PC-3 (cell line): ENCODE data around the gene EBF4. TPM values are rescaled to one million over a fixed set of nuclear protein-coding genes. Genes with fewer than 3 reads are reported as not detected.
A peak's percentile ranks its signal among the peaks of the same experiment; 100 is the strongest.

Experiments
- ATAC-seq: fragments of 200-7000 bp; cut with Tn5 transposase; 2 replicates; pipeline ENCODE4 v1.9.1; 2020; ENCODE audit warnings: mild to moderate bottlenecking, moderate library complexity
- BruUV-seq: library from RNA; stranded (reverse); fragments of 400-500 nt; replicated peaks from 2 replicates; lab custom pipeline; 2021; lab: Mats Ljungman, UMichigan
- CTCF ChIA-PET: fragments of 300-600 bp; sonication (Branson Sonifier 250); formaldehyde crosslinking; loops from one replicate; lab custom pipeline; 2022; ENCODE audit warnings: antibody characterized with exemption; lab: Charles Lee
- POLR2A ChIA-PET: fragments of 300-600 bp; sonication (Branson Sonifier 250); formaldehyde crosslinking; loops from one replicate; lab custom pipeline; 2022; ENCODE audit warnings: antibody characterized with exemption; ENCODE audit not compliant: unreplicated experiment; lab: Charles Lee
- DNase-seq: peaks from one replicate; pipeline ENCODE4 v3.0.0-alpha.2; 2015
- H2AFZ ChIP-seq: fragments of 300-600 bp; sonication (generic); 2 replicates; pipeline ENCODE4 v1.6.0; 2016; ENCODE audit warnings: antibody characterized with exemption, low read length
- H3F3A ChIP-seq: fragments of 300-600 bp; sonication (generic); one replicate; pipeline ENCODE4 v1.6.0; 2017; ENCODE audit warnings: antibody characterized with exemption, low read length, control low read depth, mild to moderate bottlenecking; ENCODE audit not compliant: unreplicated experiment
- H3K27ac ChIP-seq: fragments of 300-600 bp; sonication (generic); 2 replicates; pipeline ENCODE4 v1.5.1; 2016; ENCODE audit warnings: mild to moderate bottlenecking, low read length
- H3K27me3 ChIP-seq: fragments of 300-600 bp; sonication (generic); 2 replicates; pipeline ENCODE4 v1.6.1; 2016; ENCODE audit warnings: low read length, mixed read lengths
- H3K36me3 ChIP-seq: fragments of 300-600 bp; sonication (generic); 2 replicates; pipeline ENCODE4 v1.6.1; 2016; ENCODE audit warnings: low read depth, mixed run types, low read length, mixed read lengths
- H3K4me1 ChIP-seq: fragments of 300-600 bp; sonication (generic); 2 replicates; pipeline ENCODE4 v1.5.1; 2016; ENCODE audit warnings: low read length; ENCODE audit not compliant: insufficient read depth
- H3K4me2 ChIP-seq: fragments of 300-600 bp; sonication (generic); 2 replicates; pipeline ENCODE4 v1.6.0; 2016; ENCODE audit warnings: low read length
- H3K4me3 ChIP-seq: fragments of 300-600 bp; sonication (generic); 2 replicates; pipeline ENCODE4 v1.5.1; 2016; ENCODE audit warnings: mild to moderate bottlenecking, low read length, mixed read lengths
- H3K79me2 ChIP-seq: fragments of 300-600 bp; sonication (generic); 2 replicates; pipeline ENCODE4 v1.6.1; 2017; ENCODE audit warnings: low read length, mixed read lengths
- H3K9ac ChIP-seq: fragments of 300-600 bp; sonication (generic); 2 replicates; pipeline ENCODE4 v1.6.0; 2016; ENCODE audit warnings: mild to moderate bottlenecking, low read length
- H3K9me2 ChIP-seq: fragments of 300-600 bp; sonication (generic); replicated peaks from 2 replicates; pipeline ENCODE4 v1.6.1; 2016; ENCODE audit warnings: mixed run types, low read length, mixed read lengths
- H3K9me3 ChIP-seq: fragments of 300-600 bp; sonication (generic); 2 replicates; pipeline ENCODE4 v1.6.1; 2016; ENCODE audit warnings: low read length, mixed read lengths
- H4K20me1 ChIP-seq: fragments of 300-600 bp; sonication (generic); 2 replicates; pipeline ENCODE4 v1.6.1; 2016; ENCODE audit warnings: low read length, mixed read lengths
- EZH2 ChIP-seq: fragments of 300-600 bp; sonication (generic); IDR thresholded peaks from one replicate; pipeline ENCODE4 v1.6.1; 2017; ENCODE audit warnings: antibody characterized with exemption, mild to moderate bottlenecking, low read length; ENCODE audit not compliant: unreplicated experiment
- EZH2phosphoT487 ChIP-seq: fragments of 300-600 bp; sonication (generic); IDR thresholded peaks from 2 replicates; pipeline ENCODE4 v1.6.1; 2018; ENCODE audit warnings: mild to moderate bottlenecking, antibody characterized with exemption, low read length, borderline replicate concordance
- intact Hi-C: fragments of 100-400 bp; cut with micrococcal nuclease; formaldehyde crosslinking; loops from 2 replicates; pipeline ENCODE4 v1.9.0; 2023
- total RNA-seq: library from RNA; depleted of rRNA; stranded (reverse); fragments of >200 nt; gene quantifications from 2 replicates; pipeline ENCODE4 v1.2.3, GENCODE V29; 2014
- TF ChIP-seq, protein P1 (sequence below): fragments of 300-600 bp; sonication (generic); conservative IDR thresholded peaks from 2 replicates; pipeline ENCODE4 v1.5.1; 2017; ENCODE audit warnings: antibody characterized with exemption, low read depth, mild to moderate bottlenecking, low read length

Gene EBF4
- total RNA-seq, 1 experiment from 2014 or later = 1.8 TPM

DNA sequence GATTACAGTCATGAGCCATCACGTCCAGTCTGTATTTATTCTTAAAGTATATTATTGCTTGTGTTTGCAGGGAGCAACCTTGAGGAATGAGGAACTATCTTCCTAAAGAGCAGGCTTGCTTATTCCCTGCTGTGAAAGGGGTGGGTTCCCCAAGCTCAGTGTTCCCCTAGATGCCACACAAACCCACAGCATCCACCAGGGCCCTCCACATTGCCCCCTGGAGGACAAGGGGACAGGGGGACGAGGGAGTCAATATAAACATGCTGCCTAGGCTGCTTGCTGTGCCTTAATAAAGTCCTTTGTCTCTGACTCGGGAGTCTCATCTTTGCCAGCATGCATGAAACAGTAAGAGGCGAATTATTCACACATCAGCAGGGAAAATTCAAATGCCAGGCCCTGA, 20.6 kb upstream of the EBF4 start:
- no peak for ATAC-seq
- Histone ChIP-seq H3K9me3 (no peaks in the 10 kb centered on the region), H3K4me3 (no peak overlapping the region), H3K27ac (no peak overlapping the region), H3K79me2 (no peaks in the 10 kb centered on the region), H3K27me3 (0 out of 2 replicates have a peak, but pooled peaks cover 4% of the 10 kb centered on the region), H3K4me2 (no peak overlapping the region), H4K20me1 (no peaks in the 10 kb centered on the region), H2AFZ (no peak overlapping the region), H3K4me1 (no peaks in the 10 kb centered on the region), H3F3A (no peaks in the 10 kb centered on the region), H3K9me2 (no peaks in the 10 kb centered on the region), H3K36me3 (no peaks in the 10 kb centered on the region), H3K9ac (no peak overlapping the region)
- ChIA-PET POLR2A (no interaction called here), CTCF (no interaction called here)
- no TSS peak for BruUV-seq
- intact Hi-C loops = no loop called here
- DNase-seq = no peak
- TF ChIP-seq, protein P1, sequence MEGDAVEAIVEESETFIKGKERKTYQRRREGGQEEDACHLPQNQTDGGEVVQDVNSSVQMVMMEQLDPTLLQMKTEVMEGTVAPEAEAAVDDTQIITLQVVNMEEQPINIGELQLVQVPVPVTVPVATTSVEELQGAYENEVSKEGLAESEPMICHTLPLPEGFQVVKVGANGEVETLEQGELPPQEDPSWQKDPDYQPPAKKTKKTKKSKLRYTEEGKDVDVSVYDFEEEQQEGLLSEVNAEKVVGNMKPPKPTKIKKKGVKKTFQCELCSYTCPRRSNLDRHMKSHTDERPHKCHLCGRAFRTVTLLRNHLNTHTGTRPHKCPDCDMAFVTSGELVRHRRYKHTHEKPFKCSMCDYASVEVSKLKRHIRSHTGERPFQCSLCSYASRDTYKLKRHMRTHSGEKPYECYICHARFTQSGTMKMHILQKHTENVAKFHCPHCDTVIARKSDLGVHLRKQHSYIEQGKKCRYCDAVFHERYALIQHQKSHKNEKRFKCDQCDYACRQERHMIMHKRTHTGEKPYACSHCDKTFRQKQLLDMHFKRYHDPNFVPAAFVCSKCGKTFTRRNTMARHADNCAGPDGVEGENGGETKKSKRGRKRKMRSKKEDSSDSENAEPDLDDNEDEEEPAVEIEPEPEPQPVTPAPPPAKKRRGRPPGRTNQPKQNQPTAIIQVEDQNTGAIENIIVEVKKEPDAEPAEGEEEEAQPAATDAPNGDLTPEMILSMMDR = peak; percentile 41
- TF ChIP-seq EZH2 (no peak), EZH2phosphoT487 (no peak)

DNA sequence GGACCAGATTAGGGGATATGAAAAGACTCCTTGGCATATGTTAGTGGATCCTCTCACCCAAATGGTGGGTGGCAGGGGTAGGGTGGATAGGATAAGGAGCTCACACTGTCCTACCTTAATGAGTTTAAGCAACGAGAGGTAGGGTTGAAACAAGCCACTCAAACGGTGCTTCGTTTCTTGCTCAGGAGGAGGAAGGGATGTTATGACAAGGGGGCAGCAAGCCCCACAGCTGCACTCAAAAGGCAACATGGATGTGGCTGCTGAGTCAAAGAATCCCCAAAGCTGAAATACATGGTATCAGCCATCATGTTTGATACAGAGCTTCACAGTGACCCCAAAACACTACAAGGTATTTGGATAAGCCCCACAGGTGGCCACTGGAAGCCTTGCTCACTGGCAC, 20.1 kb upstream of the EBF4 start:
- Histone ChIP-seq H3K9me3 (no peaks in the 10 kb centered on the region), H3K4me2 (no peak overlapping the region), H3K4me3 (no peak overlapping the region), H3K36me3 (no peaks in the 10 kb centered on the region), H3K27ac (no peak overlapping the region), H2AFZ (no peak overlapping the region), H3K27me3 (0 out of 2 replicates have a peak, but pooled peaks cover 4% of the 10 kb centered on the region), H3F3A (no peaks in the 10 kb centered on the region), H3K4me1 (no peaks in the 10 kb centered on the region), H4K20me1 (no peaks in the 10 kb centered on the region), H3K79me2 (no peaks in the 10 kb centered on the region), H3K9me2 (no peaks in the 10 kb centered on the region), H3K9ac (no peak overlapping the region)
- ATAC-seq (no peak), DNase-seq (no peak)
- TF ChIP-seq EZH2phosphoT487 = no peak
- no peak for TF ChIP-seq EZH2
- TF ChIP-seq, protein P1 = no peak
- POLR2A ChIA-PET = no interaction called here
- CTCF ChIA-PET = no interaction called here
- intact Hi-C loops = no loop called here
- no TSS peak for BruUV-seq

DNA sequence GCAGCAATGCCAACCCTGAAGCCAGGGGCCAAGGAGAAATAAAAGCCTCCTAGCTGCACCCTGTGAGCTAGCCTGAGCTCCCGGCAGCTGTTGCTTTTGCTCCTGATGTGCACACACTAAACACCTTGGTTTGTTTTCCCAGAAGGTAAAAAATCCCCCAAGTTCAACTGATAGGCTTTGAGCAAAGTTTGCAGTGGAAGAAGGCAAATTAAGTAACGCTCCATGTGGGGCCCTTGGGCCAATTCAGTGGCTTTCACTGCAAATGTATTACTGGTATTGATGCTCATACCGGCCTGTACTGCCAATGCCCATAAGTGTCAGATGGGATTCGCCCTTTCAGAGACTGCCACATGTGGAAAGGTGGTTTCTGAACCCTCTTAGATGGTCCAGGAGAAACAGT, 19.1 kb upstream of the EBF4 start:
- ChIA-PET CTCF (interaction anchor here (0.6 to 0.7 kb wide), 4 partner anchors 62 to 466 kb away, joined by 3 to 9 read pairs (median 4); no protein-coding TSS in a partner anchor), POLR2A (no interaction called here)
- Histone ChIP-seq H3K4me3 (no peak overlapping the region), H3K79me2 (no peaks in the 10 kb centered on the region), H3F3A (no peaks in the 10 kb centered on the region), H3K36me3 (no peaks in the 10 kb centered on the region), H3K4me1 (no peaks in the 10 kb centered on the region), H2AFZ (0 out of 2 replicates have a peak overlapping the region, but pooled peaks have one; percentile 28), H4K20me1 (no peaks in the 10 kb centered on the region), H3K4me2 (no peak overlapping the region), H3K9me2 (no peaks in the 10 kb centered on the region), H3K27me3 (0 out of 2 replicates have a peak, but pooled peaks cover 4% of the 10 kb centered on the region), H3K9me3 (no peaks in the 10 kb centered on the region), H3K27ac (no peak overlapping the region), H3K9ac (no peak overlapping the region)
- no TSS peak for BruUV-seq
- DNase-seq = no peak
- no peak for ATAC-seq
- TF ChIP-seq, protein P1 = no peak
- TF ChIP-seq EZH2 = no peak
- no peak for TF ChIP-seq EZH2phosphoT487
- intact Hi-C loops = no loop called here
